Urinary bladder (tissue), 4 donors: Measurements from ENCODE around the gene NT5DC1. TPM values are rescaled to one million over a fixed set of nuclear protein-coding genes. Genes with fewer than 3 reads are reported as not detected.

Source experiments
- DNase-seq: peaks from one replicate; pipeline ENCODE4 v3.0.0-alpha.2; 2015; ENCODE audit errors: extremely low spot score
- H3K27ac ChIP-seq: one replicate; pipeline ENCODE4 v1.5.1; 2013; ENCODE audit warnings: low read depth, mild to moderate bottlenecking, moderate library complexity
- H3K36me3 ChIP-seq: one replicate; pipeline ENCODE4 v1.6.1; 2013; ENCODE audit warnings: mild to moderate bottlenecking, moderate library complexity; ENCODE audit not compliant: insufficient read depth
- H3K4me1 ChIP-seq: one replicate; pipeline ENCODE4 v1.6.1; 2013; ENCODE audit warnings: mild to moderate bottlenecking, moderate library complexity; ENCODE audit not compliant: insufficient read depth
- H3K4me3 ChIP-seq: one replicate; pipeline ENCODE4 v1.5.1; 2013; ENCODE audit warnings: low read depth, low read length
- polyA plus RNA-seq: library from polyadenylated mRNA; stranded (reverse); fragments of 200-250 nt; gene quantifications from one replicate; pipeline ENCODE4 v1.2.3, GENCODE V29; 2013
- total RNA-seq: library from RNA; depleted of rRNA; stranded (reverse); fragments of >200 nt; gene quantifications from one replicate; pipeline ENCODE4 v1.2.3, GENCODE V29; 2014
- donor health status: healthy with polysubstance abuse.
- donor health status: healthy.

Gene NT5DC1
- total and polyA plus RNA-seq, 2 donors, result 14.3 to 22.5 TPM

GRCh38 chr6:116298973-116299372, 198.3 kb downstream of the NT5DC1 start:
- no peak overlapping the region for H3K4me3 ChIP-seq
- DNase-seq, result no peak
- no peaks in the 10 kb centered on the region for H3K36me3 ChIP-seq
- no peak overlapping the region for H3K27ac ChIP-seq
- no peaks in the 10 kb centered on the region for H3K4me1 ChIP-seq

Other genes with a start within 250 kb of the NT5DC1 start
- gene FRK, start 40.0 kb upstream of the NT5DC1 start, total RNA-seq, result 7.3 TPM
- gene FRK, start 40.0 kb upstream of the NT5DC1 start, polyA plus RNA-seq, result 0.70 TPM
- 0.79 TPM for gene COL10A1, start 25.3 kb downstream of the NT5DC1 start, total RNA-seq
- not detected for gene COL10A1, start 25.3 kb downstream of the NT5DC1 start, polyA plus RNA-seq
- gene TSPYL4, start 153.2 kb downstream of the NT5DC1 start, total RNA-seq, result 17.0 TPM
- gene TSPYL4, start 153.2 kb downstream of the NT5DC1 start, polyA plus RNA-seq, result 25.6 TPM
- gene TSPYL1, start 179.1 kb downstream of the NT5DC1 start, total RNA-seq, result 66.7 TPM
- gene TSPYL1, start 179.1 kb downstream of the NT5DC1 start, polyA plus RNA-seq, result 56.0 TPM